G401.6 (cell line): ENCODE data around the gene ARHGAP24.
A peak's percentile ranks its signal among the peaks of the same experiment; 100 is the strongest.
"Not testable (repeated sequence)": the region's sequence is repeated elsewhere in the genome, so short reads cannot be mapped to it uniquely, and the experiment has no call there.

Experiments used
- FAIRE-seq: peaks from 2 replicates; lab custom pipeline; 2012; peaks lifted over from hg19 to GRCh38; lab: Jason Lieb, UNC

The ARHGAP24 gene

DNA sequence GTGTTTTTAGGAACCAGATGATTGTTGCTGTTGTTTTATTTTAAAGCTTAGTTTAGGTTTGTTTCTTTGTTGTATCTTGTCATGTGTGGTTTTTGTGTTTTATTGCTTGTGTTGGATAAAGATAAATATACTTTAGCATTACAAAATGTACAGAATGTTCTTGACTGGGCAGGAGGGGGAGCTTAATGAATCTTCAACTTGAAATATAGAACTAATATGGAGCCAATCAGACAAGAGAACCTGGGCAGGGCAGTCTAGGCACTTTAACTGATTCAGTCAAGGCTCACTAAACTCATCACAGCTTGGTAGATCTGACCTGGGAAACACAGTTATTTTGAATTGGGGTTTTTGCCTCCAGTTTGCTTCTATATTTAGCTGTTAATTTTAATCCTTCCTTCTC, 304.2 kb downstream of the ARHGAP24 start:
- FAIRE-seq: peak; percentile 46

- FAIRE-seq: peak; percentile 37
These were observed 305.7 kb downstream of the ARHGAP24 start for GRCh38 chr4:85780664-85781063.

DNA sequence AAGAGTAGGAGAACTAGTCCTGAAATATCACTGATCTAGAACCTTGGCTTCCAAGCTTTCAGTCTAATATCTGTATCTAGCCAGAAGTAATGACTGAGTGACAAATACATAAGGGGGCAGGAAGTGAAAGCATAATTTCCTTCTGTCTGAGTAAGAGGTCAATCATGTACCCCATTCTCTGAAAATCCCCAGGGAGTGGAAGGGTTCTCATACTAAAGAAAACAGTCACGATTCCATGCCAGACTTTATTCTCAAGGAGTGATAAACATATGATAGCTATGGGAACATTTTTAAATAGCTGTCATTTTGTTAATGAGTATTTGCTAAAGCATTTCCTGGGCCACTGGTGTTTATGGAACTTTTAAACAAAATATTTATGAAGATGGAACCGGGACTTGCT, 308.5 kb downstream of the ARHGAP24 start:
- FAIRE-seq: no peak

- no peak for FAIRE-seq
These were observed 308.9 kb downstream of the ARHGAP24 start for GRCh38 chr4:85783900-85784299.

DNA sequence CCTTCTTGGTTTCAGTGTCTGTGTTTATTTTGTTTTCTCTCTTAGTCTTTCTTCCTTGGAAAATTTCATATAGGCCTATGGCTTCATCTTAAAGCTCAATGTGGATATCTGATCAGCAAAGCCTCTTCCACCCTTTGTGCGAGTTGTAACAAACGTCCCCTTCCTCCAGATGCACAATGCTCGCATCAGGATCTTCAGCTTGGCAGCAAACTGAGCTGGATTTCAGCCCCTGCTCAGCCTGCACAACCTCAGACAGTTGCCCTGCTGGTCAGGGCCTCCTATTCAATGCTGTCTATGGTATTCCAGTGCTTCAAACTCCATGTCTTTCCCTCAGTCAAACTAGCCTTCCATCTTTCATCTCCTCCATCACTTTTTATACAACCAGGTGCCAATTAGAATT, 309.4 kb downstream of the ARHGAP24 start:
- FAIRE-seq: no peak

- no peak for FAIRE-seq
These were observed 310.0 kb downstream of the ARHGAP24 start for GRCh38 chr4:85784947-85785346.

DNA sequence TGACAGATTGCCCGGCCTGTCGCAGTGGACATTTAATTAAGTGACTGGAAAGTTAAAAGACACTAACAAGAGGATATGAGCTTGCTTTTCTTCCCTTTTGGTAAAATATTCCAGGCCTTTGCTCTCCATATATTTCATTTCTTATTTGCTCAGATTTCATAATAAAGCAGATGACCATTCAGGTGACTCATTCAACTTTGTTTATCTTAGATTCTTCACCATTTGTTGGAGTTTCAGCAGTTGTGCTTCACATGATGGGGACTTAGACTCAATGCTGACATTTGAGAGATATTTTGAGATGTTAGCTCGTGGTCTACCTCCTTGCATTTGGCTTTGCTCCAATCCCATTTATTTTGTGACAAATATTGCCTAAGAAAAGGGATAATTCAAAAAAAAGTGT, 312.2 kb downstream of the ARHGAP24 start:
- FAIRE-seq: no peak

DNA sequence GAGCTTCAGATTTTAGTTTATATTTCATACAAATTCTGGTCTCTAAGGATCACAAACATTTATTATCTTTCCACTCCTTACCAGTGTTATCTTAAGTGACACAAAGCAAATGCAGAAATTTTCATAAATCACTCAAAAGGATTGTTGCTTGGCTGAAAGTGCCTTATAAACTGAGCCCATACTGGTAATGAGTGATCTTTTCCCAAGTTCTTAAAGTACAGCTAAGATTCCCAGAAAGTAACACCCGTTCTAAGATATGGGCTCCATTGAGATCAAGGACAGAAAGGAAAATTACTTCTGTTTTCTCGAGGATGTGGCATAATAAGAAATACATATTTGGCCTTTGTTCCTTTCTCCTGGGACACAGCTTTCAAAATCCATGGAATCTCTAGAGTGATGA, 313.7 kb downstream of the ARHGAP24 start:
- no peak for FAIRE-seq

GRCh38 chr4:85789241-85789640, 314.3 kb downstream of the ARHGAP24 start:
- FAIRE-seq: no peak

- FAIRE-seq: no peak
These were observed 315.6 kb downstream of the ARHGAP24 start for GRCh38 chr4:85790582-85790981.

GRCh38 chr4:85792376-85793232, 317.7 kb downstream of the ARHGAP24 start:
- FAIRE-seq: peak; percentile 64

DNA sequence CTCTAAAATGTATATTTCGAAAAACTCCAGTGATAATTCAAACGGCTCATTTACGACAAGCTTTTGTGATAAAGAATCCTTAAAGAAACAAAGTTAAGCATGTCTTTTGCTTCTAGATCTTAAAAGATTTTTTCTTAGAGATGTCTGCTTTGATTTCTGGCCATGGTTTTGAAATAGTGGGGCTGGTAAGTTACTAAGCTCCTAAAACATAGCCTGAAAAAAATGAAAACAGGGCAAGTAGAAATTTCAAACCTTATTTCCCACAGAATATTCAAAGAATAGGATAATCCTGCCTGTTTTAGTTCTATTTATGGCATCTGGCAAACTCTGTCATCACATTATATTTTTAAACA, 318.3 kb downstream of the ARHGAP24 start:
- no peak for FAIRE-seq

DNA sequence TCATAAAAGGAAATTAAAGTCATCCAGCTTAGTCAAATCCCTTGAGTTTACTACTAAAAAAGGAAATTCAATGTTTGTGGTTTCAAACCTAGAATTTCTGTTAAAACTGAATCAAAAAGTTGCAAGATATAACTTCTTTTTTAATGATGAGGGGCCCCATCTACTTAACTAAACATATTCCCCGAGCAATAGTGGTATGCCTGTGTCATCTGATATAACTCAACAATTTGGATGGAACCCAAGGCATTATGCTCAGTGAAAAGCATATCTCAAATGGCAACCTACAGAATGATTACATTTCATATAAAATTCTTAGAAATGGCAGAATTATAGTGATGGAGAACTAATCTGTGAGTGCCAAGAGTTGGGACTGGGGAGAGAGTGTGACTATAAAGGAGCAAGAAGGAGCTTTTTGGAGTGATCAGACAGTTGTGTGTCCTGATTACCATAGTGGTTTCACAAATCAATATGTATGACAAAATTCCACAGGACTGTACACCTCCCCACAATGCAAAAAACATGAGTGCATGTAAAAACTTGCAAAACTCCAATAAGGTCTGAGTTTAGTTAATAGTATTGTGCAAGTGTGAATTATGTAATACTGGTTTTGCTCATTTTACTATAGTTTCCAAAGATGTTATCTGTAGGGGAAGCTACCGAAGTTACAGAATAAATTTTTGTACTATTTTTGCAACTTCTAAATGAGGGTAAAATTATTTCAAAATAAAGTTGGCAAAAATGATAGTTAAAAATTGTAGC, 323.2 kb downstream of the ARHGAP24 start:
- no peak for FAIRE-seq

DNA sequence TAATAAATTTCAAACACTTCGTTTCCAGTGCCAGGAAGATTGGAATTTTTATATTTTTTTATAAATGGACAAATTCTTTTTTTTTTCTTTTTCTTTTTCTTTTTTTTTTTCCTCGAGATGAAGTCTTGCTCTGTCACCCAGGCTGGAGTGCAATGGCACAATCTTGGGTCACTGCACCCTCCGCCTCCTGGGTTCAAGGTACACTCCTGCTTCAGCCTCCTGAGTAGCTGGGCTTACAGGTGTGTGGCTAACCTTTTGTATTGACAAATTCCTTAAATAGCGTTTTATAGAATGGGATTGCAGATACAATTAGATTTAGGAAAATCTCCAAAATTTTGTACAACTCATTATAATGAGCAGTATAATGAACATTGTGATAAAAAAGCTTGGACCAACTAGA, 328.9 kb downstream of the ARHGAP24 start:
- no peak for FAIRE-seq

- FAIRE-seq: no peak
These were observed 330.9 kb downstream of the ARHGAP24 start for GRCh38 chr4:85805891-85806290.

DNA sequence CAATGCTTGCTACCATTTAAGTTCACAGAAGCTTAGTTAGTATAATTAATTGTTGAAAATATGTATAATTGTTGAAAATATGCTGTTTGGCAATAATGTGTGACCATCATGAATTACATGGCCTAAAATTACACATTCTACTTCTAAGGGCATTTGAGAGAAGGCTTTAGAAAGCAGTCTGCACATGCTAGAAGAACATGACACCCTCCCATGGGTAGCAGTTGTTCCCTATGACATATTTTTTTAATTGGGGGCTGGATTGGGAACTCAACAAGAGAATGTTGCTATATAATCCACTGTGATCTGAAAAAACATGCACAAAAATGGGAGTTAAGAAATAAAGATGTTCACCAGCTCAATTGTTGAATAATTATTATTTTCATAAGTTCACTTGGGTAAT, 331.4 kb downstream of the ARHGAP24 start:
- no peak for FAIRE-seq

DNA sequence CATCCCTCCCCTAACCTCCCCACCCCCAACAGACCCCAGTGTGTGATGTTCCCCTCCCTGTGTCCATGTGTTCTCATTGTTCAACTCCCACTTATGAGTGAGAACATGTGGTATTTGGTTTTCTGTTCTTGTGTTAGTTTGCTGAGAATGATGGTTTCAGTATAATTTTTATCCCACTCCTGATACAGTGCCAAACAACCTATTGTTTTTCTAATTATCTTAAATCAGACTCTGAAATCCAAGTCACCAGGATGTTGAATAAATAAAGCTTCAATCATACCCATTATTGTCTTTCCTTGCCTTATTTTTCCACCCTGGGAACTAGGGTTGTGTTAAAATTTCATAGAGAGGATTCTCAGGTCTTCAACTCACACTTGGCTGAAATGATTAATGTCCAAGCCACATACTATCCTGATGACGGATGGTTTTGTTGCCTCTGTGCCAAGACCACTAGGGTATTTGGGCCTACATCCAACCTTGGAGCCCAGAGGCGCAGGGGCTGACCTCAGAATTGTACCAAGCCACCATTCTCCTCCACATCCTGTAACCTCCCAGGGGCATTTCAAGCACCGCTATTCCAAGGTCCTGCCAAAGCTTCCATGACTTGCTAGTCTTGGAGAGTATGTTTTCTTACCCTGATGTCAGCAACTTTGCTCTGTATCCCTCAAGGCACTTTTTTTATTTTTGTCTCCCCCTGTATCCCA, 332.4 kb downstream of the ARHGAP24 start:
- no peak for FAIRE-seq

- FAIRE-seq: no peak
These were observed 333.2 kb downstream of the ARHGAP24 start for GRCh38 chr4:85808104-85808503.

DNA sequence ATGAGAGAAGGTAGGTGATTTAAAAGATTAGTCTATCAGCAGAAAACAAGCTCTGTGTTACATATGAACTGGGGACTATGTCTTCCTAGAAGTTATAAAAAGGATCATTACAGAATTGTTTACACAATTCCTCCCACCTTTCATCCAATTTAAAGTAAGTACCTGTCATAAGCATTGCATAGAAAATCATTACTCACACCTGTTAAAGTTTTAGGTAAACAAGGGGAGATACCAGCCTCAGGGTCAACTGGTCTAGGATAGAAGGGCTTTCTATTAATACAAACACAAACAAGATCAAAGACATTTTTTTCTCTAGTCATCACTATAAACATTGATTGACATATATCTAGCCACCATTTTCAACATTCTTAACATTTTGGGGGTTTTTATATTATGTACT, 333.9 kb downstream of the ARHGAP24 start:
- no peak for FAIRE-seq

DNA sequence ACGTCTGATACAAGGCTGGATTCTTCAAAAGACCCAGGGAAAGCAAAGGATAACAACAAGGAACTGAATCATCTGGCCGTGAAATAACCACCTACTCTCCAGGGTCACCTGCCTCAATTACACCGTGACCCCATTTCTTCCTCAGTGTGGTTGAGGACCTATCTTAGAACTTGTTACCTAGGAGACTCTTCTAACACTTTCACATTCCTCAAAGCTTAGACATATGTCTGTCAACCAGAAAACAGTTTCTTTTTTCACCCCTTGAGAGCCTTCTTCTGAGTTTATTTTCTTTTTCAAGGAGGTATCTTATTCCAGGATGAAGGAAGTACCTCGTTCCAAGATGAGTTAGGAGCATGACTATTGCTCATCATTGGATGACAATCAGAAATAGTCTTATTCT, 337.8 kb downstream of the ARHGAP24 start:
- FAIRE-seq: no peak

DNA sequence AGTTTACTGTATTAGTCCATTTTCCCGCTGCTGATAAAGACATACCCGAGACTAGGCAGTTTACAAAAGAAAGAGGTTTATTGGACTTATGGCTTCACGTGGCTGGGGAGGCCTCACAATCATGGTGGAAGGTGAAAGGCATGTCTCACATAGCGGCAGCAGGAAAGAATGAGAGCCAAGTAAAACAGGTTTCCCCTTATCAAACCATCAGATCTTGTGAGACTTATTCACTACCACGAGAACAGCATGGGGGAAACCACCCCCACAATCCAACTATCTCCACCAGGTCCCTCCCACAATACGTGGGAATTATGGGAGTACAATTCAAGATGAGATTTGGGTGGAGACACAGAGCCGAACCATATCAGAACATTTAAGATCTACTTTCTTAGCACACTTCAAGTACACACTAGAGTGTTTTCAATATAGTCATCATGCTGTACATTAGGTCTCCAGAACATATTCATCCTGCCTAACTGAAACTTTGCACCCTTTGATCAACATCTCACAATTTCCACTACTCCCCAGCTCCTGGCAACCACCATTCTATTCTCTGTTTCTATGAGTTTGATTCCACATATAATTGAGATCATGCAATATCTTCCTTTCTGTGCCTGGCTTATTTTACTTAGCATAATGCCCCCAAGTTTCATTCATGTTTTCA, 341.0 kb downstream of the ARHGAP24 start:
- no peak for FAIRE-seq

- FAIRE-seq: no peak
These were observed 343.8 kb downstream of the ARHGAP24 start for GRCh38 chr4:85818700-85819099.

DNA sequence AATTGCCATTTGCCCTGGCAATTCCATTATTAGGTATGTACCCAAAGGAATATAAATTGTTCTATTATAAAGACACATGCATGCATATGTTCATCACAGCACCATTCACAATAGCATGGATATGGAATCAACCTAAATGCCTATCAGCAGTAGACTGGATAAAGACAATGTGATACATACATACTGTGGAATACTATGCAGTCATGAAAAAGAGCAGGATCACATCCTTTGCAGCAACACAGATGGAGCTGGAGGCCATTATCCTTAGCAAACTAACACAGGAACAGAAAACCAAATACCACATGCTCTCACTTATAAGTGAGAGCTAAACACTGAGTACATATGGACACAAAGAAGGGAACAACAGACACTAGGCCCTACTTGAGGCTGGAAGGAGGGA, 345.2 kb downstream of the ARHGAP24 start:
- not testable (repeated sequence) for FAIRE-seq
